Liver (tissue), 9 donors: ENCODE results near the gene ZMYM4. TPM values are rescaled to one million over a fixed set of nuclear protein-coding genes. Genes with fewer than 3 reads are reported as not detected.

ENCODE experiments used
- DNase-seq: peaks from one replicate; pipeline ENCODE4 v3.0.0-alpha.2; 2017; ENCODE audit warnings: low spot score
- H3K27ac ChIP-seq, 2 donors: one replicate each; pipeline ENCODE4 v1.7.0; 2013; ENCODE audit warnings: inconsistent platforms in 2 of 2, low read length in 2 of 2, control low read depth in 1 of 2, low read depth in 1 of 2, mild to moderate bottlenecking in 1 of 2
- H3K27me3 ChIP-seq, 4 donors: one replicate each; pipeline versions ENCODE4 v1.6.1 to v1.7.0; 2013; ENCODE audit warnings: low read length in 3 of 4, inconsistent platforms in 1 of 4, mild to moderate bottlenecking in 1 of 4, moderate library complexity in 1 of 4; ENCODE audit not compliant: control insufficient read depth in 4 of 4, insufficient read depth in 4 of 4
- H3K36me3 ChIP-seq, 4 donors: one replicate each; pipeline versions ENCODE4 v1.6.1 to v1.7.0; 2013; ENCODE audit warnings: low read length in 3 of 4, mild to moderate bottlenecking in 3 of 4, low read depth in 1 of 4, moderate library complexity in 1 of 4; ENCODE audit not compliant: control insufficient read depth in 4 of 4, insufficient read depth in 3 of 4
- H3K4me1 ChIP-seq, 4 donors: one replicate each; pipeline versions ENCODE4 v1.6.1 to v1.7.0; 2013; ENCODE audit warnings: low read length in 3 of 4, mild to moderate bottlenecking in 3 of 4, moderate library complexity in 1 of 4; ENCODE audit not compliant: control insufficient read depth in 4 of 4, insufficient read depth in 4 of 4
- H3K4me3 ChIP-seq, 3 donors: one replicate each; pipeline versions ENCODE4 v1.6.1 to v1.7.0; 2013; ENCODE audit warnings: low read length in 3 of 3, control low read depth in 1 of 3, low read depth in 1 of 3, mild to moderate bottlenecking in 1 of 3
- H3K9ac ChIP-seq, 2 donors: one replicate each; pipeline ENCODE4 v1.7.0; 2013; ENCODE audit warnings: low read length in 2 of 2, mild to moderate bottlenecking in 2 of 2, moderate library complexity in 2 of 2, control low read depth in 1 of 2, low read depth in 1 of 2
- H3K9me3 ChIP-seq, 4 donors: one replicate each; pipeline versions ENCODE4 v1.6.1 to v1.7.0; 2013; ENCODE audit warnings: low read length in 3 of 4; ENCODE audit not compliant: control insufficient read depth in 4 of 4
- EGR1 ChIP-seq, 2 donors: IDR thresholded peaks; 2 replicates each; pipeline ENCODE4 v1.6.1; 2016 to 2018; ENCODE audit warnings: antibody characterized with exemption in 2 of 2, low read depth in 2 of 2
- FOXA1 ChIP-seq: IDR thresholded peaks from 2 replicates; pipeline ENCODE4 v1.6.1; 2016; ENCODE audit warnings: antibody characterized with exemption
- FOXA2 ChIP-seq: IDR thresholded peaks from 2 replicates; pipeline ENCODE4 v1.6.1; 2016; ENCODE audit warnings: antibody characterized with exemption
- GABPA ChIP-seq, 2 donors: IDR thresholded peaks in 1 of 2; conservative IDR thresholded peaks in 1 of 2; 2 replicates each; pipeline ENCODE4 v1.6.1; 2016; ENCODE audit warnings: antibody characterized with exemption in 2 of 2, mild to moderate bottlenecking in 1 of 2, moderate library complexity in 1 of 2
- JUND ChIP-seq, 2 donors: IDR thresholded peaks; 2 replicates each; pipeline ENCODE4 v1.6.1; 2016; ENCODE audit warnings: antibody characterized with exemption in 2 of 2
- MAX ChIP-seq: IDR thresholded peaks from 2 replicates; pipeline ENCODE4 v1.6.1; 2016; ENCODE audit warnings: antibody characterized with exemption
- NR2F2 ChIP-seq: IDR thresholded peaks from 2 replicates; pipeline ENCODE4 v1.6.1; 2016; ENCODE audit warnings: antibody characterized with exemption
- RAD21 ChIP-seq, 2 donors: IDR thresholded peaks; 2 replicates each; pipeline ENCODE4 v1.6.1; 2016; ENCODE audit warnings: antibody characterized with exemption in 2 of 2, mild to moderate bottlenecking in 2 of 2
- RXRA ChIP-seq, 2 donors: IDR thresholded peaks; 2 replicates each; pipeline ENCODE4 v1.6.1; 2017 to 2018; ENCODE audit warnings: antibody characterized with exemption in 2 of 2, mild to moderate bottlenecking in 1 of 2
- SP1 ChIP-seq: IDR thresholded peaks from 2 replicates; pipeline ENCODE4 v1.6.1; 2018; ENCODE audit warnings: antibody characterized with exemption, mild to moderate bottlenecking
- TAF1 ChIP-seq: conservative IDR thresholded peaks from 2 replicates; pipeline ENCODE4 v1.6.1; 2016; ENCODE audit warnings: antibody characterized with exemption, mild to moderate bottlenecking
- WGBS: extraction: QIAGEN DNeasy Blood & Tissue Kit; methylation state at CpG from one replicate; pipeline ENCODE4 v1.1.7; 2013; 5-methylcytosine and 5-hydroxymethylcytosine counted together
- polyA plus RNA-seq, 2 donors: library from polyadenylated mRNA; stranded (reverse) in 1 of 2; unstranded in 1 of 2; fragments of 200-250 nt in 1 of 2; fragments of >200 nt in 1 of 2; fragmentation: Nextera tagmentation in 1 of 2; extraction: Ambion mirVana in 1 of 2; gene quantifications; one replicate each; pipeline versions ENCODE4 v1.2.1 to v1.2.3, GENCODE V29; 2013 to 2015
- total RNA-seq, 2 donors: library from RNA; depleted of rRNA; stranded (reverse); fragments of >200 nt; gene quantifications; one replicate each; pipeline ENCODE4 v1.2.3, GENCODE V29; 2014
- TF ChIP-seq, protein P1 (sequence below): IDR thresholded peaks from 2 replicates; pipeline ENCODE4 v1.6.1; 2016; ENCODE audit warnings: antibody characterized with exemption
- TF ChIP-seq, protein P2 (sequence below): IDR thresholded peaks from 2 replicates; pipeline ENCODE4 v1.6.1; 2016; ENCODE audit warnings: antibody characterized with exemption
- TF ChIP-seq, protein P3 (sequence below): fragments of 150-350 bp; IDR thresholded peaks from 2 replicates; pipeline ENCODE4 v1.5.1; 2017; ENCODE audit warnings: improper control_type of control experiment, low read depth, low read length; ENCODE audit not compliant: missing input control
- TF ChIP-seq, protein P4 (sequence below): IDR thresholded peaks from 2 replicates; pipeline ENCODE4 v1.6.1; 2016; ENCODE audit warnings: antibody characterized with exemption, mild to moderate bottlenecking
- donor health status: healthy.
- donor health status: healthy.
- donor health status: healthy.
- donor health status: healthy.
- donor health status: healthy.

The ZMYM4 gene
- total and polyA plus RNA-seq, 4 donors, result 5.3 to 16.8 (median 10.5) TPM

GRCh38 chr1:35284852-35285251 is 16.3 kb downstream of the ZMYM4 start:
- Histone ChIP-seq H3K9ac (no peak overlapping the region), H3K27me3 (no peaks in the 10 kb centered on the region), H3K9me3 (peaks cover 0 to 2% (median under 1%) of the 10 kb centered on the region in 4 donors), H3K4me1 (no peaks in the 10 kb centered on the region), H3K36me3 (peaks cover 0 to 2% (median 1%) of the 10 kb centered on the region in 4 donors), H3K27ac (no peak overlapping the region), H3K4me3 (no peak overlapping the region)
- no peak for DNase-seq
- WGBS, result 97% methylated on average over 3 of the region's 3 CpGs
- TF ChIP-seq JUND (IDR thresholded peaks at IDR 0.05) (no peak), MAX (no peak), RAD21 (IDR thresholded peaks at IDR 0.05) (no peak), RXRA (IDR thresholded peaks at IDR 0.05) (no peak), FOXA2 (no peak), TAF1 (no peak), SP1 (no peak), FOXA1 (no peak)
- TF ChIP-seq, protein P1, sequence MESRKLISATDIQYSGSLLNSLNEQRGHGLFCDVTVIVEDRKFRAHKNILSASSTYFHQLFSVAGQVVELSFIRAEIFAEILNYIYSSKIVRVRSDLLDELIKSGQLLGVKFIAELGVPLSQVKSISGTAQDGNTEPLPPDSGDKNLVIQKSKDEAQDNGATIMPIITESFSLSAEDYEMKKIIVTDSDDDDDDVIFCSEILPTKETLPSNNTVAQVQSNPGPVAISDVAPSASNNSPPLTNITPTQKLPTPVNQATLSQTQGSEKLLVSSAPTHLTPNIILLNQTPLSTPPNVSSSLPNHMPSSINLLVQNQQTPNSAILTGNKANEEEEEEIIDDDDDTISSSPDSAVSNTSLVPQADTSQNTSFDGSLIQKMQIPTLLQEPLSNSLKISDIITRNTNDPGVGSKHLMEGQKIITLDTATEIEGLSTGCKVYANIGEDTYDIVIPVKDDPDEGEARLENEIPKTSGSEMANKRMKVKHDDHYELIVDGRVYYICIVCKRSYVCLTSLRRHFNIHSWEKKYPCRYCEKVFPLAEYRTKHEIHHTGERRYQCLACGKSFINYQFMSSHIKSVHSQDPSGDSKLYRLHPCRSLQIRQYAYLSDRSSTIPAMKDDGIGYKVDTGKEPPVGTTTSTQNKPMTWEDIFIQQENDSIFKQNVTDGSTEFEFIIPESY, result no peak
- TF ChIP-seq, protein P2, sequence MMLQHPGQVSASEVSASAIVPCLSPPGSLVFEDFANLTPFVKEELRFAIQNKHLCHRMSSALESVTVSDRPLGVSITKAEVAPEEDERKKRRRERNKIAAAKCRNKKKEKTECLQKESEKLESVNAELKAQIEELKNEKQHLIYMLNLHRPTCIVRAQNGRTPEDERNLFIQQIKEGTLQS, result no peak
- TF ChIP-seq, protein P3, sequence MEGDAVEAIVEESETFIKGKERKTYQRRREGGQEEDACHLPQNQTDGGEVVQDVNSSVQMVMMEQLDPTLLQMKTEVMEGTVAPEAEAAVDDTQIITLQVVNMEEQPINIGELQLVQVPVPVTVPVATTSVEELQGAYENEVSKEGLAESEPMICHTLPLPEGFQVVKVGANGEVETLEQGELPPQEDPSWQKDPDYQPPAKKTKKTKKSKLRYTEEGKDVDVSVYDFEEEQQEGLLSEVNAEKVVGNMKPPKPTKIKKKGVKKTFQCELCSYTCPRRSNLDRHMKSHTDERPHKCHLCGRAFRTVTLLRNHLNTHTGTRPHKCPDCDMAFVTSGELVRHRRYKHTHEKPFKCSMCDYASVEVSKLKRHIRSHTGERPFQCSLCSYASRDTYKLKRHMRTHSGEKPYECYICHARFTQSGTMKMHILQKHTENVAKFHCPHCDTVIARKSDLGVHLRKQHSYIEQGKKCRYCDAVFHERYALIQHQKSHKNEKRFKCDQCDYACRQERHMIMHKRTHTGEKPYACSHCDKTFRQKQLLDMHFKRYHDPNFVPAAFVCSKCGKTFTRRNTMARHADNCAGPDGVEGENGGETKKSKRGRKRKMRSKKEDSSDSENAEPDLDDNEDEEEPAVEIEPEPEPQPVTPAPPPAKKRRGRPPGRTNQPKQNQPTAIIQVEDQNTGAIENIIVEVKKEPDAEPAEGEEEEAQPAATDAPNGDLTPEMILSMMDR, result no peak

GRCh38 chr1:35285771-35286606 is 17.5 kb downstream of the ZMYM4 start:
- DNase-seq, result no peak
- H3K4me3 ChIP-seq, result no peak overlapping the region
- no peak overlapping the region for H3K27ac ChIP-seq
- TF ChIP-seq MAX (no peak), JUND (IDR thresholded peaks at IDR 0.05) (no peak), TAF1 (no peak), EGR1 (IDR thresholded peaks at IDR 0.05; ENCODE audit: low read depth in 2 of 2) (no peak), GABPA (IDR thresholded peaks at IDR 0.05 in 1 of 2, conservative IDR thresholded peaks at IDR 0.05 in 1 of 2) (no peak), NR2F2 (no peak)
- TF ChIP-seq, protein P4, sequence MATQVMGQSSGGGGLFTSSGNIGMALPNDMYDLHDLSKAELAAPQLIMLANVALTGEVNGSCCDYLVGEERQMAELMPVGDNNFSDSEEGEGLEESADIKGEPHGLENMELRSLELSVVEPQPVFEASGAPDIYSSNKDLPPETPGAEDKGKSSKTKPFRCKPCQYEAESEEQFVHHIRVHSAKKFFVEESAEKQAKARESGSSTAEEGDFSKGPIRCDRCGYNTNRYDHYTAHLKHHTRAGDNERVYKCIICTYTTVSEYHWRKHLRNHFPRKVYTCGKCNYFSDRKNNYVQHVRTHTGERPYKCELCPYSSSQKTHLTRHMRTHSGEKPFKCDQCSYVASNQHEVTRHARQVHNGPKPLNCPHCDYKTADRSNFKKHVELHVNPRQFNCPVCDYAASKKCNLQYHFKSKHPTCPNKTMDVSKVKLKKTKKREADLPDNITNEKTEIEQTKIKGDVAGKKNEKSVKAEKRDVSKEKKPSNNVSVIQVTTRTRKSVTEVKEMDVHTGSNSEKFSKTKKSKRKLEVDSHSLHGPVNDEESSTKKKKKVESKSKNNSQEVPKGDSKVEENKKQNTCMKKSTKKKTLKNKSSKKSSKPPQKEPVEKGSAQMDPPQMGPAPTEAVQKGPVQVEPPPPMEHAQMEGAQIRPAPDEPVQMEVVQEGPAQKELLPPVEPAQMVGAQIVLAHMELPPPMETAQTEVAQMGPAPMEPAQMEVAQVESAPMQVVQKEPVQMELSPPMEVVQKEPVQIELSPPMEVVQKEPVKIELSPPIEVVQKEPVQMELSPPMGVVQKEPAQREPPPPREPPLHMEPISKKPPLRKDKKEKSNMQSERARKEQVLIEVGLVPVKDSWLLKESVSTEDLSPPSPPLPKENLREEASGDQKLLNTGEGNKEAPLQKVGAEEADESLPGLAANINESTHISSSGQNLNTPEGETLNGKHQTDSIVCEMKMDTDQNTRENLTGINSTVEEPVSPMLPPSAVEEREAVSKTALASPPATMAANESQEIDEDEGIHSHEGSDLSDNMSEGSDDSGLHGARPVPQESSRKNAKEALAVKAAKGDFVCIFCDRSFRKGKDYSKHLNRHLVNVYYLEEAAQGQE, result no peak
- TF ChIP-seq, protein P2, result no peak
- H3K27me3 ChIP-seq, result no peaks in the 10 kb centered on the region
- H3K4me1 ChIP-seq, result no peaks in the 10 kb centered on the region
- H3K9ac ChIP-seq, result no peak overlapping the region
- 95% methylated on average over 5 of the region's 5 CpGs for WGBS
- H3K9me3 ChIP-seq, result peaks cover 0 to 2% (median under 1%) of the 10 kb centered on the region in 4 donors
- peaks cover 0 to 2% (median 1%) of the 10 kb centered on the region in 4 donors for H3K36me3 ChIP-seq
